HepG2 (cell line): ENCODE data around the gene NXPE3. TPM values are rescaled to one million over a fixed set of nuclear protein-coding genes. Genes with fewer than 3 reads are reported as not detected.

Experiments
- ATAC-seq: fragments of 200-7000 bp; cut with Tn5 transposase; 3 replicates; pipeline ENCODE4 v1.9.1; 2020; ENCODE audit warnings: mild to moderate bottlenecking, moderate library complexity
- BruUV-seq: library from RNA; stranded (reverse); fragments of 400-500 nt; replicated peaks from 2 replicates; lab custom pipeline; 2021; lab: Mats Ljungman, UMichigan
- CTCF ChIA-PET: fragments of 300-600 bp; formaldehyde crosslinking; extraction: SDS; loops from one replicate; lab custom pipeline; 2021; ENCODE audit warnings: low total read pairs, inconsistent platforms, low intra/inter-chr PET ratio; lab: Yijun Ruan, JAX
- POLR2A ChIA-PET: fragments of 350-600 bp; sonication (Branson Sonifier 250); formaldehyde crosslinking; loops from one replicate; lab custom pipeline; 2020; ENCODE audit warnings: antibody characterized with exemption, inconsistent platforms; lab: Yijun Ruan, JAX
- DNase-seq: peaks from one replicate; pipeline ENCODE4 v3.0.0-alpha.2; 2015; ENCODE audit warnings: low spot score
- FAIRE-seq: peaks from 3 replicates; lab custom pipeline; 2011; peaks lifted over from hg19 to GRCh38; lab: Jason Lieb, UNC
- H2AFZ ChIP-seq: one replicate; pipeline ENCODE4 v1.6.1; 2011; ENCODE audit warnings: low read length, inconsistent platforms
- H3K27ac ChIP-seq: fragments of 300-600 bp; 3 replicates; pipeline ENCODE4 v1.8.0; 2011; ENCODE audit warnings: mixed run types, mild to moderate bottlenecking, mixed read lengths, low read length, inconsistent platforms; ENCODE audit not compliant: insufficient read depth; ENCODE audit errors: extremely low read length
- H3K27me3 ChIP-seq, 2 experiments: fragments of 200-600 bp in 1 of 2; 2 replicates in 1 of 2; 3 replicates in 1 of 2; pipeline versions ENCODE4 v1.6.0 to v1.8.0; 2011; ENCODE audit warnings: low read length in 2 of 2, mild to moderate bottlenecking in 2 of 2, moderate library complexity in 2 of 2, inconsistent platforms in 1 of 2; ENCODE audit not compliant: insufficient read depth in 2 of 2, control insufficient read depth in 1 of 2
- H3K36me3 ChIP-seq, 2 experiments: fragments of 200-600 bp in 1 of 2; replicated peaks in 1 of 2; 2 replicates in 1 of 2; 3 replicates in 1 of 2; pipeline versions ENCODE4 v1.5.1 to v1.8.0; 2011; ENCODE audit warnings: low read length in 2 of 2, inconsistent platforms in 1 of 2; ENCODE audit not compliant: insufficient read depth in 2 of 2, control insufficient read depth in 1 of 2
- H3K4me1 ChIP-seq: 2 replicates; pipeline ENCODE4 v1.5.1; 2012; ENCODE audit warnings: low read length, inconsistent platforms; ENCODE audit not compliant: insufficient read depth
- H3K4me2 ChIP-seq: 2 replicates; pipeline ENCODE4 v1.6.0; 2011; ENCODE audit warnings: low read depth, low read length, inconsistent platforms
- H3K4me3 ChIP-seq, 3 experiments: fragments of 200-600 bp in 1 of 3; sonication (generic), shearing (Covaris generic) in 1 of 3; replicated peaks in 1 of 3; 2 replicates each; pipeline ENCODE4 v1.5.1; 2011 to 2016; ENCODE audit warnings: low read length in 3 of 3, inconsistent platforms in 2 of 3, low read depth in 2 of 3, mild to moderate bottlenecking in 2 of 3, control low read depth in 1 of 3, mixed read lengths in 1 of 3; ENCODE audit not compliant: insufficient read depth in 1 of 3
- H3K79me2 ChIP-seq: one replicate; pipeline ENCODE4 v1.6.1; 2011; ENCODE audit warnings: low read length, inconsistent platforms; ENCODE audit not compliant: insufficient read depth
- H3K9ac ChIP-seq: 2 replicates; pipeline ENCODE4 v1.6.0; 2011; ENCODE audit warnings: mild to moderate bottlenecking, low read depth, low read length, inconsistent platforms; ENCODE audit not compliant: insufficient read depth
- H3K9me3 ChIP-seq: 2 replicates; pipeline ENCODE4 v1.5.1; 2012; ENCODE audit warnings: mild to moderate bottlenecking, low read length
- H4K20me1 ChIP-seq: 2 replicates; pipeline ENCODE4 v1.6.0; 2011; ENCODE audit warnings: inconsistent platforms, mild to moderate bottlenecking, low read length, moderate library complexity; ENCODE audit not compliant: insufficient read depth
- CBX1 ChIP-seq: IDR thresholded peaks from one replicate; pipeline ENCODE4 v1.6.1; 2016; ENCODE audit warnings: antibody characterized with exemption, low read depth
- DNMT1 ChIP-seq: sonication (generic); formaldehyde crosslinking; IDR thresholded peaks from 2 replicates; pipeline ENCODE4 v1.5.1; 2020; ENCODE audit warnings: mild to moderate bottlenecking, missing genetic modification reagents
- ETV6 ChIP-seq: sonication (generic); formaldehyde crosslinking; conservative IDR thresholded peaks from 2 replicates; pipeline ENCODE4 v1.4.0; 2020; ENCODE audit warnings: missing genetic modification reagents
- HOXD1 ChIP-seq: sonication (generic); formaldehyde crosslinking; IDR thresholded peaks from 2 replicates; pipeline ENCODE4 v1.5.0; 2020; ENCODE audit warnings: missing genetic modification reagents
- MAF1 ChIP-seq: sonication (generic); formaldehyde crosslinking; IDR thresholded peaks from 2 replicates; pipeline ENCODE4 v1.5.0; 2020; ENCODE audit warnings: missing genetic modification reagents, borderline replicate concordance
- MAX ChIP-seq: IDR thresholded peaks from 2 replicates; pipeline ENCODE4 v1.6.1; 2012; ENCODE audit warnings: inconsistent platforms
- MEIS2 ChIP-seq: sonication (generic); formaldehyde crosslinking; IDR thresholded peaks from 2 replicates; pipeline ENCODE4 v1.9.0; 2021; ENCODE audit warnings: mild to moderate bottlenecking, missing genetic modification reagents
- NCOA5 ChIP-seq: sonication (generic); formaldehyde crosslinking; IDR thresholded peaks from 2 replicates; pipeline ENCODE4 v1.4.0; 2020; ENCODE audit warnings: missing genetic modification reagents
- NFIC ChIP-seq: IDR thresholded peaks from 2 replicates; pipeline ENCODE4 v1.6.1; 2012; ENCODE audit warnings: mild to moderate bottlenecking, low read length, inconsistent platforms
- RXRB ChIP-seq: IDR thresholded peaks from 2 replicates; pipeline ENCODE4 v1.6.1; 2016; ENCODE audit warnings: borderline replicate concordance, missing genetic modification reagents, missing compliant biosample characterization
- STAG1 ChIP-seq: sonication (generic); formaldehyde crosslinking; IDR thresholded peaks from 2 replicates; pipeline ENCODE4 v1.4.0; 2020; ENCODE audit warnings: missing genetic modification reagents
- TEAD3 ChIP-seq: optimal IDR thresholded peaks from 2 replicates; pipeline ENCODE3; 2016; ENCODE audit warnings: borderline replicate concordance
- ZBTB38 ChIP-seq: sonication (generic); formaldehyde crosslinking; IDR thresholded peaks from 2 replicates; pipeline ENCODE4 v1.5.1; 2020; ENCODE audit warnings: mild to moderate bottlenecking, missing genetic modification reagents
- ZNF136 ChIP-seq: sonication (generic); formaldehyde crosslinking; IDR thresholded peaks from 2 replicates; pipeline ENCODE4 v1.8.1; 2022; ENCODE audit warnings: low read depth, mild to moderate bottlenecking, moderate library complexity, missing genetic modification reagents
- ZNF33A ChIP-seq: sonication (generic); formaldehyde crosslinking; IDR thresholded peaks from 2 replicates; pipeline ENCODE4 v1.5.1; 2020; ENCODE audit warnings: missing genetic modification reagents, mild to moderate bottlenecking, moderate library complexity, borderline replicate concordance
- ZNF441 ChIP-seq: sonication (generic); formaldehyde crosslinking; IDR thresholded peaks from 2 replicates; pipeline ENCODE4 v1.7.0; 2021; ENCODE audit warnings: missing genetic modification reagents, borderline replicate concordance
- ZNF460 ChIP-seq: sonication (generic); formaldehyde crosslinking; IDR thresholded peaks from 2 replicates; pipeline ENCODE4 v1.5.1; 2020; ENCODE audit warnings: missing genetic modification reagents, mild to moderate bottlenecking, borderline replicate concordance
- ZNF530 ChIP-seq: sonication (generic); formaldehyde crosslinking; IDR thresholded peaks from 2 replicates; pipeline ENCODE4 v1.5.0; 2020; ENCODE audit warnings: low read depth, mild to moderate bottlenecking, missing genetic modification reagents
- ZNF704 ChIP-seq: sonication (generic); formaldehyde crosslinking; IDR thresholded peaks from 2 replicates; pipeline ENCODE4 v1.8.1; 2023; ENCODE audit warnings: mild to moderate bottlenecking, inconsistent platforms, moderate library complexity, missing genetic modification reagents, borderline replicate concordance
- ZSCAN12 ChIP-seq: sonication (generic); formaldehyde crosslinking; IDR thresholded peaks from 2 replicates; pipeline ENCODE4 v1.9.0; 2021; ENCODE audit warnings: mild to moderate bottlenecking, missing genetic modification reagents
- WGBS: methylation state at CpG from one replicate; pipeline ENCODE4 v1.1.6; 2017; ENCODE audit warnings: low lambda C conversion rate; 5-methylcytosine and 5-hydroxymethylcytosine counted together
- in situ Hi-C: cut with HindIII; loops from 2 replicates; pipeline ENCODE4 v1.10.0; 2017; ENCODE audit warnings: low pct_unique_long_range_greater_than_20kb; ENCODE audit not compliant: extremely low pct_ligation_motif_present
- intact Hi-C: fragments of 100-400 bp; cut with micrococcal nuclease; formaldehyde crosslinking; loops from one replicate; pipeline ENCODE4 v1.10.0; 2022; ENCODE audit not compliant: unreplicated experiment
- polyA plus RNA-seq, 8 experiments: library from polyadenylated mRNA; depleted of rRNA in 3 of 8; stranded (reverse) in 7 of 8; unstranded in 1 of 8; fragments of >200 nt; fragmentation: Illumina TruSeq in 4 of 8; extraction: Trizol in 4 of 8; gene quantifications; 2 replicates each; pipeline versions ENCODE4 v1.2.1 to v1.2.3, GENCODE V29; 2011 to 2016; ENCODE audit warnings: low read depth in 4 of 8, missing spikeins in 1 of 8, mixed read lengths in 1 of 8; ENCODE audit not compliant: insufficient read depth in 1 of 8
- total RNA-seq, 5 experiments: library from RNA; depleted of rRNA; stranded (reverse); fragments of >200 nt; fragmentation: Illumina TruSeq; extraction: Trizol; gene quantifications; 2 replicates each; pipeline ENCODE4 v1.2.3, GENCODE V29; 2016; ENCODE audit warnings: low read depth in 1 of 5

Gene NXPE3
- total and polyA plus RNA-seq, 2 of the 13 experiments (the other 11 are each of a cell fraction or from before 2014, with no cell fraction given), result 3.5 to 4.7 TPM

GRCh38 chr3:101803173-101803782 is 24.3 kb downstream of the NXPE3 start (continued):
- TF ChIP-seq ZNF704 (CRISPR knock-in tag), result no peak
- no peak for TF ChIP-seq MAF1 (CRISPR knock-in tag)
- TF ChIP-seq ZNF460 (CRISPR knock-in tag), result peak; percentile 17; the same call in 1 of the 2 replicates
- peak; percentile 57 for TF ChIP-seq STAG1
- TF ChIP-seq ZSCAN12 (CRISPR knock-in tag), result no peak
- no peak for TF ChIP-seq HOXD1
- no peak for TF ChIP-seq ETV6 (CRISPR knock-in tag)
- TF ChIP-seq ZNF441 (CRISPR knock-in tag), result no peak
- TF ChIP-seq MAX, result no peak
- TF ChIP-seq CBX1, result no peak
- TF ChIP-seq NFIC, result no peak
- TF ChIP-seq ZNF530, result no peak
- TF ChIP-seq ZNF33A (CRISPR knock-in tag), result no peak

- Histone ChIP-seq H3K27me3 (no peaks in the 10 kb centered on the region), H3K9me3 (no peaks in the 10 kb centered on the region), H3K27ac (no peak overlapping the region), H4K20me1 (no peaks in the 10 kb centered on the region), H3K4me3 (no peak overlapping the region), H3K4me1 (peaks cover 27% of the 10 kb centered on the region), H2AFZ (no peak overlapping the region), H3K36me3 (0 out of 5 replicates have a peak, but pooled peaks cover 0 to 2% of the 10 kb centered on the region in 2 experiments), H3K79me2 (no peaks in the 10 kb centered on the region), H3K4me2 (no peak overlapping the region), H3K9ac (no peak overlapping the region)
- intact Hi-C loops, result loop anchor here (1.0 to 10.0 kb wide), 4 partner anchors 109 to 732 kb away; no protein-coding TSS in a partner anchor
- in situ Hi-C loops, result loop anchor here (10.0 kb wide), 1 partner anchor 731 kb away; no protein-coding TSS in a partner anchor
- no peak for FAIRE-seq
- no peak for ATAC-seq
- CTCF ChIA-PET, result interaction anchor here (1.7 kb wide), 1 partner anchor 421 kb away, joined by 8 read pairs; no protein-coding TSS in a partner anchor
- POLR2A ChIA-PET, result no interaction called here
- TF ChIP-seq TEAD3 (no peak), DNMT1 (CRISPR knock-in tag) (no peak), RXRB (CRISPR knock-in tag) (no peak), NCOA5 (CRISPR knock-in tag) (no peak), MEIS2 (CRISPR knock-in tag) (no peak), ZBTB38 (CRISPR knock-in tag) (no peak), ZNF136 (CRISPR knock-in tag) (no peak)
- no TSS peak for BruUV-seq
- no peak for DNase-seq
- 97% methylated on average over 3 of the region's 3 CpGs for WGBS
Measured at GRCh38 chr3:101803939-101804338, 24.9 kb downstream of the NXPE3 start.
